HuH-7 (cell line): ENCODE results near the gene UPB1.
"Not testable (repeated sequence)": the region's sequence is repeated elsewhere in the genome, so short reads cannot be mapped to it uniquely, and the experiment has no call there.

ENCODE experiments used
- DNase-seq: peaks from one replicate; pipeline ENCODE4 v3.0.0; 2011; ENCODE audit warnings: low spot score

The UPB1 gene

GRCh38 chr22:24532075-24532474, 36.9 kb downstream of the UPB1 start:
- DNase-seq, result no peak

DNA sequence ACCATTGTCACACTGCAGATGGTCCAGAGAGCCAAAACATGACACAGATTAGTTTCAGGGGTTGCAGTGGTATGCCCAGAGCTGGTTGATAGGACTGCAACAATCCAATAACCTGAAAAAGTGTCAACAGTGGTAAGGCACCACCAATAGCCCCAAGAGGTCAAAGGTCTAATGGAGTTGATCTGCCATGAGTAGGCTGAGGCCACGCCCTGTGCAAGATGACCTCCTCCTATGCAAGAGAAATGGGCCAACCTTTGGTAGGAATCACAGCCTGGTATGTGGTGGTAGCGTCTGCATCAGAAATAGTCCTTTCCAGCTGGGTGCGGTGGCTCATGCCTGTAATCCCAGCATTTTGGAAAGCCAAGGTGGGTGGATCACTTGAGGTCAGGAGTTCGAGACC, 40.2 kb downstream of the UPB1 start:
- no peak for DNase-seq

DNA sequence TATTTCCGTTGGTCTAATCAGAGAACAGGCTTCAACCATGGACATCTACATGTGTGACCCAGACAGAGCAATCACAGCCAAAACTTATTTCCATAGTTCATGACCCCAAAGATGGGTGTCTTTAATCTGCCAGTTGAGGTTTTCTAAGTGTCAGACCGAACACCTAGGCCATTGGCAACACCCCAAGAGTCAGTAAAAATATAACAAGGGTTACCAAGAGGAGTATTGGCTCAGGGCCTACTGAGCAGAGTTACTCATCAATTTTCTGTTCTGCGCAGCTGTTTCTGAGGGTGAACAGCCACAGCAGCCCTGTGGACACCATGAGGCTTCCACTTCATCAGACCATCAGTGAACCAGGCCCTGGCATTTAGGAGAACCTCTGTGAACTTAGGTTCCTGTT, 41.0 kb downstream of the UPB1 start:
- no peak for DNase-seq

DNA sequence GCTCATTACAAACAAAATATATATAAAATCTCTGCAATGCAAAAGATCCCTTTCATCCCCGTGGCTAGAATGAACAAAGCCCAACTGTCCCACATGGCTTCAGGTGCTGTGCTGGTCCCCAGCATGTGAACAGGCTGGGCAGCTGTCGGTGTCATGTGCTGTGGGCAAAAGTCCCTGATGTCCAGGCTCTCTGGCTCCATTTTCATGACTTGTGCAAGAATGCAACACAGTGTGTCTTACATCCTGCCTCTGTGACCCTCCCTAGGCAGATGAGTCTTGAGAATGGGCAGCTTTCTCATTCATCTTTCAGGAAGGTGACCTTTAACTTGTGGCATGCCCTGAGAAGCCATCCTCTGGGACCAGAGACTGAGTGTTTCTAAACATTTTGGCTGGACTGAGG, 45.3 kb downstream of the UPB1 start:
- no peak for DNase-seq

DNA sequence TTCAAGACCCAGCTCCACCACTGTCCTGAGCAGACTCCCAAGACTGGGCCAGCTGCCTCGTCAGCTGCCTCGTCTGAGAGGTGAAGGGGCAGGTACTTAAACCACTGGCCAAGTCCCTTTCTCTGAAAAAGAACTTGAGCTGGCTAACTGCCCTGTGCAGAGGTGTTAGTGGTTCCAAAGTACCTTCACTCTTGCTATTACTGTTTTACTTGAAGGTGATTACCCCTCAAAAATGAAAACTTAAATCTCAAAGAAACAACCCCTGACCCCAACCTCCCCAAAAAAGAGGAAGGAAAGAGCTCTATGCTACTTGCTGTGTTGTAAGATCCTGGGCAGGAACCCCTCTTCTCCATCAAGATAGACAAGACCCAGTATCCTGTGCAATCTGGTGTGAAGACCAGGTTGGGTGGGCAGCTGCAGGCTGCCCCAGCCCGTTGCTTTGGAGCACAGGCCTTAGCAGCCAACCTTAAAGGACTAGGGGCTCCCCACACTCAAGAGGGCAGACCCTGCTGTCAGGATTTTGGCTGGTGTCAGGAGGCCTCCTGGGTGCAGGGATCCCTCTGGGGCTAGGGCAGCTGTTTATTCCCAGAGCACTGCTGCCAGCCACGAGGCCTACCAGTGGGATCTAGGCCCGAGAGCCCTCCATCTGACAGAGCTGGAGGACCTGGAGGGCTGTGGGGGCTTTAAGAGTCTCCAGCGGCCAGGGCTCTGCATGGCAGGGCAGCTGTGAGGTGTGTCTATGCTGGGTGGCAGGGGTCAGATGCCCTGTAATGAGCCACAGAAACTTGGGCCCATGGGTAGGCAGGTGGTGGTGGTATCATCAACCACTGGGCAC, 46.8 kb downstream of the UPB1 start:
- DNase-seq, result no peak

GRCh38 chr22:24542641-24543040, 47.5 kb downstream of the UPB1 start:
- DNase-seq, result no peak

DNA sequence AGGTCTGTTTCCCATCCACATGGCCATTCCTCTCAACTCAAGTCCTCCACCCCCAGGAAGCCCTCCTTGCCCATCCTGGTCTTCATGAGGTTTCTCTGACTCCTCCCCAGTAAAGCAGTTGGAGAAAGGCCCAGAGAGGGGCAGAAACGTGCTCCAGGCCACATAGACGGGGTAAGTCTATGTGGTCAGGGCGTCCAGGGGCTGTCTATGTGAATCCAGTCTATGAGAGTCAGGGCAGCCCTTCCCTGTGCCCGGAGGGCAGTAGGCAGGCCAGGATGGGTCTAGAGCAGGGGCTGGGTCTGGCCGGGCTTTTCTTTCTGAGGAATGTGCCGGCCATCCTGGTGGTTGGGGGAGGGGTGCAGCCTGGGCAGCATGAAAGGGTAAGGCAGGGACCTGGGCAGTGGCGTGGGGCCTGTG, 48.1 kb downstream of the UPB1 start:
- DNase-seq, result no peak

GRCh38 chr22:24543679-24544243, 48.6 kb downstream of the UPB1 start:
- no peak for DNase-seq

DNA sequence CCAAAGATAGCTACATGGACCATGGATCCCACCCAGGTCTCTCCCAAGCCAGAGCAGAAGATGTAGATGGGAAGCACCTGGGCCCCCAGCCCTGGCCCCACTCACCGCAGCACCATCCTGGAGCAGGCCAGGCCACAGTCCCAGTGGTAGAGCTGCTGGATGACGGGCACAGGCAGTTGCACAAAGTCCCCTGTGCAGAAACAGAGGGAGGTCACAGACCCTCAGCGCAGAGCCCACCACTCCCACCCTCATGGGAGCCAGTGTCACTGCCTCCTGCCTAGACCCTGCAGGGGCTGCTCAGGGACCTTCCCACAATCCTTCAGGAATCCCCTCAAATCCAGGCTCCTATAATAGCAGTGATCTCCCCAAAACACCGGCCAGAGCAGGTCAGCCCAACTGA, 53.7 kb downstream of the UPB1 start:
- DNase-seq, result no peak

GRCh38 chr22:24550028-24550901, 55.1 kb downstream of the UPB1 start:
- peak; percentile 89 for DNase-seq

GRCh38 chr22:24550902-24551435, 55.8 kb downstream of the UPB1 start:
- no peak for DNase-seq

DNA sequence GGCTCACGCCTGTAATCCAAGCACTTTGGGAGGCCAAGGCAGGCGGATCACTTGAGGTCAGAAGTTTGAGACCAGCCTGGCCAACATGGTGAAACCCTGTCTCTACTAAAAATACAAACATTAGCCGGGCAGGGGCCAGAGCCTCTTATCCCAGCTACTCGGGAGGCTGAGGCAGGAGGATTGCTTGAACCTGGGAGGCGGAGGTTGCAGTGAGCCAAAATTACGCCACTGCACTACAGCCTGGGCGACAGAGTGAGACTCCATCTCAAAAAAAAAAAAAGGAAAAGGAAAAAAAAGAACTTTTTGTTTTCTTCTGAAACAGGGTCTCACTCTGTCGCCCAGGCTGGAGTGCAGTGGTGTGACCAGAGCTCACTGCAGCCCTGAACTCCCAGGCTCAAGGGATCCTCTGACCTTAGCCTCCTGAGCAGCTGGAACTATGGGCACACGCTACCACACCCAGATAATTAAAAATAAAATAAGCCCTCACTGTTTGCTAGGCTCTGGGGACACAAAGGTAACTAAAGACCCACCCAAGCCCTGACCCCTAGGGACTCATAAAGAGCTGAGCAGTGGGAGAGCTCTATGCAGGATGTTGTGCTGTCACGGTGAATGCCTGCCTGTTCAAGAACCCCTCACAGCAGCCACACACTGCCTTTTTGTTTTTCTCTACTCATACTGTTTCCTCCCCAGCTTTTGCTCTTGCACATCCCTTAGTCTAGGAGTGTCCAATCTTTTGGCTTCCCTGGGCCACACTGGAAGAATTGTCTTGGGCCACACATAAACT, 57.6 kb downstream of the UPB1 start:
- DNase-seq, result not testable (repeated sequence)

GRCh38 chr22:24553597-24554312, 58.6 kb downstream of the UPB1 start:
- no peak for DNase-seq

DNA sequence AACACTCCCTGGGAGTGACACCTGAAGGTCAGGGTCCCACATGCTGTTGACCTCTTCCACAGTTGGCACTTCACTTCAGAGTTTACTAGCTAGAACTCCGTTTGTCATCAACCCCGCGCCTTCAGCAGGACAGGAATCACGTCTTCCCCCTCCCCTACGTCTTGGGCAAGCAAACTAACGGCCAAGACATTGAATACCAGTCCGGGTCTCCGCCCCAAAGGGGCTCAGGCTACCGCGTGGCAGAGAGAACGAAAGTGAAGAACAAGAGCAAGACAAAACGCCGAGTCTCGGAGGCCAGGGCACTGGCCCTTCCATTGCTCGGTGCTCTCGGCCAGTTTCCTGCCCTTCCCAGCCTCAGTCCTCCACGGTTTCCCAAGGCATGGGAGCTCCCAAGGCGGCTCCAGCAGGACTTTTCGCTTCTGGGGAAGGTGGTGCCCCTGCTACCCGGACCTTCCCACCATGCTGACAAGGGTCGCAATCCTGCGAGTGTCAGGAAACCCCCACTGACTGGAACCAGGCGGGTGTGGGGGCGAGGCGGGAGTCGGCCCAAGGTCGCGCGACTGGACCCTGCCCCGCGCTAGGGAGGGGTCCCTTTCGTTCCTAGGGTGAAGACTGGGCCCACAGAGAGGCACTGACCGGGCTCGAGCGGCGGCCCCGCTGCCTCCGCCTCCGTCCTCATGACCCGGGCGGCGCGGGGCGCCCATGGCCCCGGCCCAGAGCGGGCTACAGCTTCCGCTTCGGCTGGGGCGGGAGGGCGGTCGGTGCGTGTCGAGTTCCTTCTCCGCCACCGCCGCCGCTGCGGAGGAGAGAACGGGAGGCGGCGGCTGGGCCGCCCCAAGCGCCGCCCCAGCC, 59.4 kb downstream of the UPB1 start, which contains the start of gene GUCD1:
TSS of gene GUCD1 (minus strand) at position 826 of the 852 bp plus-strand sequence. CDS start at position 679, 147 bp downstream.
- no peak for DNase-seq

DNA sequence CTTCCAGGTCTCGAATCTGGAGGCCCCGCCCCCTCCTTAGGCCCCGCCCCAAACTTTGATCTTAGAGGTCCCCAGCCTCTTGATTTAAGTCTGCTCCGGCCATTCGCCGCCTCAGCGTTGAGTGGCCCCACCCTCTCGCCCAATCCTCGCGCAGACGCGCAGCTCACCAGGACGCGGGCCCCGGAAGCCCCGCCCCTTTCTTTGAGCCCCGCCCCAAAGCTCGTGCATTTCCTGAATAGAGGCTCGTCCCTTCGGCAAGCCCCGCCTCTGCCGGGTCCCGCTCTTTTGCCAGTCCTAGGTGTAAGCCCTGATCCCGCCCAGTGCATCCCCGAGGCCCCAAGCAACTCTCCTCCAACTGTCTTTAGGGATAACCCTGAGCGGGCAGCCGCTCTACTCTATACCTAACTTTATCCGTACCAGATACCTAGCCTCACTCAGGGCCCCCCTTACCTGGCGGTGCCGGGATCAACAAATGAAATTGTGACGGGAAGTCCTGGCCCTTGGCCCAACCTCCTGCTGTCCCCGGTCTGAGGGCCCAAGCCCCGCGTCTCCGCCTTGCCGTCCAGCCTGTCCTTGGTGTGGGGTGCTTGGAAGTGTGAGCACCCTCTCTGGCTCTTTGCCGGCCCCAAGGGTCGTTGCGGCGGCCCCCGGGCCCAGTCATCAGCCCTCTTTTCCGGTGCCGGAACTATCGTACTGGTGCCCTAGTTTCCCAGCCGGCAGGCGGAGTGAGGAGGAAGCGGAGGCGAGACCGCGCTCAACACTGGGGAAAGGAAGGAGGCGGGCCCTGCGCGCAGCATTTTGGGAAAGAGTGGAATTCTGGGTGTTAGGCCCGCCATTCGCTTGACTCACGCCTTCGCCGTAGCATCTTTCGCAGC, 60.3 kb downstream of the UPB1 start, which contains the start of gene SNRPD3:
TSS of gene SNRPD3 (plus strand) at position 835 of the 875 bp plus-strand sequence. CDS start 1,676 bp downstream, outside the sequence.
- DNase-seq, result peak; percentile 95

GRCh38 chr22:24559471-24559870, 64.3 kb downstream of the UPB1 start:
- DNase-seq, result no peak

DNA sequence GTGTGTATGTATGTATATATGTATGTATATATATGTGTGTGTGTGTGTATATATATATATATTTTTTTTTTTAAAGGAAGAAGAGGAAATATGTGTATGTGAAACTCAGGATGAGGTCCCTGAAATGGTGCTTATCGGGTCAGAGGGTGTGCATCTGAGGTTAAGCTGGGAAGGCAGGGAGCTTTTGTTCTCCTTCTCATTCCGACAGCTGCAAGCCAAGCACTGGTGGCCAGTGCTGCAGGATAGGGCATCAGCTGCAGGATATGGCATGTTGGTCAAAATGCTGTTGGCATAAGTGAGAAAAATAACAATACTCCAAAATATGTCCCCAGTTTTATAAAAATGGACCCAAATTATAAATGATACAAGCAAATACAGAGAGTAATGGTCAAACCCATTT, 68.1 kb downstream of the UPB1 start:
- no peak for DNase-seq

GRCh38 chr22:24564376-24565058, 69.4 kb downstream of the UPB1 start:
- DNase-seq, result no peak
